DMS153 (cell line): ENCODE results near the gene CLEC4M.
"Not testable (repeated sequence)": the region's sequence is repeated elsewhere in the genome, so short reads cannot be mapped to it uniquely, and the experiment has no call there.

Experiments
- DNase-seq: peaks from one replicate; lab custom pipeline; 2025; lab: John Stamatoyannopoulos, UW

Gene CLEC4M

DNA sequence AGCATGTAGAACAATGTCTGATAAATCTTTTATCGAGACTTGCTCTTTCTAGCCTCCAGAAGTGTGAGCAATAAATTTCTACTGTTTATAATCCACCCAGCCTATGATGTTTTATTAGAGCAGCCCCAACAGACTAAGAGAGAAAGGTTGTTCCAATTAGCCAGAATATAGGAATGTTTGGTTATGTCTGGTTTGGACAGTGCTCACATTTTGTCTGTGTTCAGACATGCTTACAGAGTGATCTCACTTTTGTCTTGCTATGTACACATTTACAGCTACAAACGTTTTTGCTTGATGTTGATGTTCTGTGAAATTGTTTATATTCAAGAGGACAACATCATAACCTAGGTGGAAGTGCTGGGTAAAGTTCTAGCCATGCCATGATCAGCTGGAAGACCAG, 48.9 kb downstream of the CLEC4M start:
- DNase-seq = no peak

DNA sequence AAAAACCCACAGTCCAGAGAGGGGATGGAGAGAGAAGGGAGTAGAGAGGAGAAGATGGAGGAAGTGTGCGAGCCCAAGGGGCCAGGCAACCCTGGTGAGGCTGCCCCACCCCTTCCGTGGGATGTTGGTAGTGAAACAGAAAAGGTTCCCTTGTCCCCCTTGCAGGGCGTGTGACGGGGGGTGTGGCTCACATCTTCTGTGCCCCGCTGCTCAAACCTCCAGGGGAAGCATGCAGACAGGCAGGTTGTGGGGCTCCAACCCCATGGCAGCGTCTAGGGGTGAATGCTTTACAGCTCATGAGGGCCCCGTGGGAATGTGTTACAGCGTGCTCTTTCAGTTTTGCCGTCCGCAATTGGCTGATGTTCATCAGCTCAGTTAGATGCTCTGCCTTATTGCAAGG, 52.3 kb downstream of the CLEC4M start:
- no peak for DNase-seq

DNA sequence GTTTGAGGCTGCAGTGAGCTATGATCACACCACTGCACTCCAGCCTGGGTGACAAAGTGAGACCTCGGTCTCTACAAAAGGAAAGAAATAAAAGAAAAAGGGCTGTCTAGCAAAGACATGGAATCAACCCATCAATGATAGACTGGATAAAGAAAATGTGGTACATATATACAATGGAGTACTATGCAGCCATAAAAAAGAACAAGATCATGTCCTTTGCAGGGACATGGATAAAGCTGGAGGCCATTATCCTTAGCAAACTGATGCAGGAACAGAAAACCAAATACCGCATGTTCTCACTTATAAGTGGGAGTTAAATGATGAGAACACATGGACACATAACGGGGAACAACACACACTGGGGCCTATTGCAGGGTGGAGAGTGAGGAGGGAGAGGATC, 53.0 kb downstream of the CLEC4M start:
- not testable (repeated sequence) for DNase-seq

DNA sequence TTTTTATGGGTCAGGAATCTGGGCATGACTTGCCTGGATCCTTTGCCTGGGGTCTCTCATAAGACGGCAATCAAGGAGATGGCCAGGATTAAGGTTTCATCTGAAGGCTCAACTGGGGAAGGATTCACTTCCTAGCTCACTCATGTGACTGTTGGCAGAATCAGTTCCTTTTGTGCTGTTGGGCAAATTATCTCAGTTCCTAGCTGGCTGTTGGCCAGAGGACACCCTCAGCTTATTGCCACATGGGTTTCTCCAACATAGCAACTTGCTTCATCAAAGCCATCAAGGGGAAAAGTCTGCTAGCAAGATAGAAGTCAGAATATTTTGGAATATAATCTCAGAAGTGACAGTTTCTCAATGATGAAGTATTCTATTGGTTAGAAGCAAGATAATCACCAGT, 54.8 kb downstream of the CLEC4M start:
- DNase-seq = no peak

DNA sequence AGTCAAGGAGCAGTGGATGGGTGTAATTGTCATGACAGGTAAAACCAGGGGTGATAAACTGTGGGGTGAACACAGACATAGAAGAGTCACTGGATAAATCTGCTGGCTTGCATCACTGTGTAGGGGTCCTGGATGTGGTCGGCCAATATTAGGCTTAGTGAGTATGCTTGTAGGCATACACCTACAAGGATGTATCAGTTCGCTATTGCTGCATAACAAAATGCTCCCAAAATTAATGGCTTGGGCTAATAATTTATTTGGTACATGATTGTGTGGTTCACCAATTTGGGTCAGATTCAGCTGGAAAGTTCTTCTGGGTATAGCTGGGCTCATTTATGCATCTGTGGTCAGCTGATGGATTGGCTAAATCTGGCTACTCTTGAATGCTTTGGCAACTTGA, 55.8 kb downstream of the CLEC4M start:
- no peak for DNase-seq
